HEK293 (cell line): Measurements from ENCODE around the gene DDX27.

Experiments used
- CTCF ChIP-seq: fragments of 450-650 bp; formaldehyde crosslinking; IDR thresholded peaks from 2 replicates; pipeline ENCODE4 v1.5.1; 2016; ENCODE audit warnings: missing biosample characterization, missing genetic modification characterization
- ZNF140 ChIP-seq: fragments of 450-650 bp; formaldehyde crosslinking; IDR thresholded peaks from 2 replicates; pipeline ENCODE4 v1.5.1; 2016; ENCODE audit warnings: missing biosample characterization, missing genetic modification characterization
- ZNF549 ChIP-seq: fragments of 450-650 bp; IDR thresholded peaks from 2 replicates; pipeline ENCODE4 v1.5.1; 2018; ENCODE audit warnings: missing biosample characterization, missing genetic modification characterization, mild to moderate bottlenecking, inconsistent platforms, moderate library complexity
- ZNF777 ChIP-seq: fragments of 450-650 bp; formaldehyde crosslinking; IDR thresholded peaks from 2 replicates; pipeline ENCODE4 v1.5.1; 2017; ENCODE audit warnings: missing biosample characterization, missing genetic modification characterization, borderline replicate concordance

- TF ChIP-seq ZNF549 (tag by site-specific recombination): no peak
- no peak for TF ChIP-seq CTCF (tag by site-specific recombination)
- no peak for TF ChIP-seq ZNF140 (tag by site-specific recombination)
- TF ChIP-seq ZNF777 (tag by site-specific recombination): no peak
Observed at GRCh38 chr20:49284818-49285217, 65.6 kb downstream of the DDX27 start.
